Left ventricle myocardium inferior (tissue), 1 donor: Measurements from ENCODE around the gene TMEM161B. TPM values are rescaled to one million over a fixed set of nuclear protein-coding genes. Genes with fewer than 3 reads are reported as not detected.
"Not testable (repeated sequence)": the region's sequence is repeated elsewhere in the genome, so short reads cannot be mapped to it uniquely, and the experiment has no call there.

ENCODE experiments used
- DNase-seq: peaks from one replicate; pipeline ENCODE4 v3.0.0-alpha.2; 2020
- H3K27ac ChIP-seq: fragments of 200-600 bp; replicated peaks from 2 replicates; pipeline ENCODE4 v1.8.0; 2021
- H3K27me3 ChIP-seq: fragments of 200-600 bp; 2 replicates; pipeline ENCODE4 v1.8.0; 2021; ENCODE audit warnings: low read depth
- H3K36me3 ChIP-seq: fragments of 200-600 bp; 2 replicates; pipeline ENCODE4 v1.8.0; 2021
- H3K4me1 ChIP-seq: fragments of 200-600 bp; 2 replicates; pipeline ENCODE4 v1.8.0; 2021
- H3K4me3 ChIP-seq: fragments of 200-600 bp; 2 replicates; pipeline ENCODE4 v1.8.0; 2021; ENCODE audit warnings: mild to moderate bottlenecking, moderate library complexity
- H3K9me3 ChIP-seq: fragments of 200-600 bp; replicated peaks from 2 replicates; pipeline ENCODE4 v1.8.0; 2021
- intact Hi-C: fragments of 100-400 bp; cut with micrococcal nuclease; formaldehyde crosslinking; loops from one replicate; pipeline ENCODE4 v1.11.0; 2022
- total RNA-seq: library from RNA; stranded (reverse); fragmentation: NEBNext Ultra II Directional; extraction: Animal tissue kit (Norgen Biotek cat#: 25700); gene quantifications from one replicate; pipeline ENCODE4 v1.2.1, GENCODE V29; 2021
- TF ChIP-seq, protein P1 (sequence below): fragments of 200-600 bp; IDR thresholded peaks from 2 replicates; pipeline ENCODE4 v1.8.0; 2021; ENCODE audit warnings: antibody characterized with exemption, mild to moderate bottlenecking, borderline replicate concordance
- donor health status: DM: no; HTN: yes; CAD: no; lungs with severe emphysema.

The TMEM161B gene
- total RNA-seq, 1 donor from 2014 or later, result 8.0 TPM

DNA sequence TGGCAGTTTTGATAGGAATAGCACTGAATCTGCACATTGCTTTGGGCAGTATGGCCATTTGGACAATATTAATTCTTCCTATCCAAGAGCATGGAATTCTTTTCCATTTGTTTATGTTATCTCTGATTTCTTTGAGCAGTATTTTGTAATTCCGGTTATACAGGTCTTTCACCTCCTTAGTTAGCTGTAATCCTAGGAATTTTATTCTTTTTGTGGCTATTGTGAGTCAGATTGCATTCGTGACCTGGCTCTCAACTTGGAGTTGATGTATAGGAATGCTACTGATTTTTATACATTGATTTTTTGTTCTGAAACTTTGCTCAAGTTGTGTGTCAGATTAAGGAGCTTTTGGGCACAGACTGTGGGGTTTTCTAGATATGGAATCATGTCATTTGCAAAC is 24.0 kb downstream of the TMEM161B start:
- intact Hi-C loops, result no loop called here
- H3K9me3 ChIP-seq, result no peaks in the 10 kb centered on the region
- no peaks in the 10 kb centered on the region for H3K27me3 ChIP-seq
- H3K36me3 ChIP-seq, result peaks cover 10% of the 10 kb centered on the region
- no peak overlapping the region for H3K27ac ChIP-seq
- DNase-seq, result no peak
- TF ChIP-seq, protein P1, sequence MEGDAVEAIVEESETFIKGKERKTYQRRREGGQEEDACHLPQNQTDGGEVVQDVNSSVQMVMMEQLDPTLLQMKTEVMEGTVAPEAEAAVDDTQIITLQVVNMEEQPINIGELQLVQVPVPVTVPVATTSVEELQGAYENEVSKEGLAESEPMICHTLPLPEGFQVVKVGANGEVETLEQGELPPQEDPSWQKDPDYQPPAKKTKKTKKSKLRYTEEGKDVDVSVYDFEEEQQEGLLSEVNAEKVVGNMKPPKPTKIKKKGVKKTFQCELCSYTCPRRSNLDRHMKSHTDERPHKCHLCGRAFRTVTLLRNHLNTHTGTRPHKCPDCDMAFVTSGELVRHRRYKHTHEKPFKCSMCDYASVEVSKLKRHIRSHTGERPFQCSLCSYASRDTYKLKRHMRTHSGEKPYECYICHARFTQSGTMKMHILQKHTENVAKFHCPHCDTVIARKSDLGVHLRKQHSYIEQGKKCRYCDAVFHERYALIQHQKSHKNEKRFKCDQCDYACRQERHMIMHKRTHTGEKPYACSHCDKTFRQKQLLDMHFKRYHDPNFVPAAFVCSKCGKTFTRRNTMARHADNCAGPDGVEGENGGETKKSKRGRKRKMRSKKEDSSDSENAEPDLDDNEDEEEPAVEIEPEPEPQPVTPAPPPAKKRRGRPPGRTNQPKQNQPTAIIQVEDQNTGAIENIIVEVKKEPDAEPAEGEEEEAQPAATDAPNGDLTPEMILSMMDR, result no peak
- H3K4me1 ChIP-seq, result peaks cover 5% of the 10 kb centered on the region
- no peak overlapping the region for H3K4me3 ChIP-seq

- intact Hi-C loops, H3K27ac ChIP-seq, H3K4me1 ChIP-seq, H3K27me3 ChIP-seq, DNase-seq, H3K9me3 ChIP-seq, H3K4me3 ChIP-seq: not testable (repeated sequence)
- H3K36me3 ChIP-seq, result peaks cover 15% of the 10 kb centered on the region
Observed at GRCh38 chr5:88243493-88243892, 25.2 kb downstream of the TMEM161B start.

GRCh38 chr5:88238732-88239131 is 29.9 kb downstream of the TMEM161B start:
- H3K27ac ChIP-seq, result no peak overlapping the region
- intact Hi-C loops, result no loop called here
- H3K4me3 ChIP-seq, result no peak overlapping the region
- TF ChIP-seq, protein P1, result no peak
- H3K36me3 ChIP-seq, result peaks cover 28% of the 10 kb centered on the region
- DNase-seq, result no peak
- no peaks in the 10 kb centered on the region for H3K27me3 ChIP-seq
- no peaks in the 10 kb centered on the region for H3K9me3 ChIP-seq
- no peaks in the 10 kb centered on the region for H3K4me1 ChIP-seq

DNA sequence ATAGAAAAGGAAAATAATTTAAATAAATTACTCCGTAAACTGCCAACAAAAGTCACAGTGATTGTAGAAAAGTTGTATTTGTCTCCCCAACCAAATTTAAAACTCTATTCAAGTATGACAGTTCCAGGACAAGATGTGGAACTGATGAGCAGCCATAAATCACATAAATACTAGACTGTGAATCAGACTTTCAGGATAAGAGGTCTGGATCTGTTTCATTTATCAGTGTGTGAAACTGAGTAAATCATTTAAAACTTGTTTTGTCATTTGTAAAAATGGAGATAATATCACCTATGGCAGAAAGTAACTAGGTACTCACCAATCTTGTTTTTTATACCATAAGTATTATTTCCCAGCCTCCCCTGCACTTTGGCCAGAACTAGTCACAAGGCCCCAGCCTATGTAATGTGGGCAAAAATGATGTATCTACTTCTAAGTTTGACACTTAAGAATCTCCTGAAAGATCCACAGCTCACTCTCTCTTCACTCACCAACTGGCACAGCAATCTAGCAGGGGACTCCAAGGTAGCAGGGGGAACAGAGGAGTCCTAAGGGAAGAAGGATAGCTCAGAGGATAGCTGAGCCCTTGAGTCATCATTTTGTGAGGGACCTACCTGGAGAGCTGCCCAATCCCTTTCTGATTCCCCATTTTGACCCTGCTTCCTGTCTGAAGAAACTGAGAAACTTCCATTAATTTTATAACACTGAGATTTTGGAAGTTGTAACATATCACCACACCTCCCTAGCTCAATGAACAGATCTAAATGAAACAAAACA is 31.6 kb downstream of the TMEM161B start:
- Histone ChIP-seq H3K27me3 (no peaks in the 10 kb centered on the region), H3K4me1 (no peaks in the 10 kb centered on the region), H3K36me3 (peaks cover 28% of the 10 kb centered on the region), H3K4me3 (no peak overlapping the region), H3K9me3 (no peaks in the 10 kb centered on the region), H3K27ac (no peak overlapping the region)
- DNase-seq, result no peak
- TF ChIP-seq, protein P1, result no peak
- intact Hi-C loops, result no loop called here

- no peak for DNase-seq
- TF ChIP-seq, protein P1, result no peak
- H3K4me3 ChIP-seq, result no peak overlapping the region
Observed at GRCh38 chr5:88235828-88236227, 32.8 kb downstream of the TMEM161B start.

DNA sequence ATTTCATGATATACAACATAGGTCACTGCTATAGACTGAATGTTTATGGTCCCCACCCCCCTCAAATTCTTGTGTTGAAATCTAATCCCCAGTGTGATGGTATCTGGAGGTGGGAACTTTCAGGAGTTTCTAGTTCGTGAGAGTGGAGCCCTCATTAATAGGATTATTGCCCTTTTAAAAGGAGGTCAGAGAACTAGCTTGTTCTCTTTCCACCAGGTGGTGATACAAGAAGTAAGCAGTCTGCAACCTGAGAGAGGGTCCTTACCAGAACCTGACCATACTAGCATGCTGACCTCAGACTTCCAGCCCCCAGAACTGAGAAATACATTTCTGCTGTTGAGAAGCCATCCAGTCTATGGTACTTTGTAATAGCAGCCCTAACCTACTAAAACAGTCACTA is 33.3 kb downstream of the TMEM161B start:
- no peaks in the 10 kb centered on the region for H3K9me3 ChIP-seq
- H3K4me3 ChIP-seq, result no peak overlapping the region
- no peaks in the 10 kb centered on the region for H3K27me3 ChIP-seq
- peaks cover 25% of the 10 kb centered on the region for H3K36me3 ChIP-seq
- H3K27ac ChIP-seq, result no peak overlapping the region
- intact Hi-C loops, result no loop called here
- DNase-seq, result no peak
- TF ChIP-seq, protein P1, result no peak
- H3K4me1 ChIP-seq, result no peaks in the 10 kb centered on the region

More at GRCh38 chr5:88235828-88236227, 32.8 kb downstream of the TMEM161B start:
- H3K27me3 ChIP-seq, result no peaks in the 10 kb centered on the region
- no peak overlapping the region for H3K27ac ChIP-seq
- H3K36me3 ChIP-seq, result peaks cover 28% of the 10 kb centered on the region
- no peaks in the 10 kb centered on the region for H3K4me1 ChIP-seq
- no peaks in the 10 kb centered on the region for H3K9me3 ChIP-seq
- intact Hi-C loops, result no loop called here
